Hepatocyte (in vitro differentiated cells): ENCODE data around the gene GALNT4.

Experiments used
- CTCF ChIP-seq: fragments of 200-600 bp; sonication (generic); IDR thresholded peaks from 2 replicates; pipeline ENCODE4 v1.5.1; 2016; ENCODE audit warnings: antibody characterized with exemption, mild to moderate bottlenecking; ENCODE audit not compliant: poor library complexity
- EZH2 ChIP-seq: fragments of 200-600 bp; sonication (generic); IDR thresholded peaks from 2 replicates; pipeline ENCODE4 v1.6.1; 2016; ENCODE audit warnings: antibody characterized with exemption, mild to moderate bottlenecking, borderline replicate concordance

GRCh38 chr12:89504560-89505346 lies 19.8 kb downstream of the GALNT4 start:
- no peak for TF ChIP-seq CTCF
- TF ChIP-seq EZH2: no peak
